Activated naive CD8-positive, alpha-beta T cell (primary cell): ENCODE results near the gene ARMC2.
A peak's percentile ranks its signal among the peaks of the same experiment; 100 is the strongest.

Source experiments
- H3K27ac Mint-ChIP-seq: one replicate; pipeline ENCODE4 v1.8.0; 2021; ENCODE audit warnings: mixed read lengths
- H3K27me3 Mint-ChIP-seq: one replicate; pipeline ENCODE4 v1.8.0; 2021; ENCODE audit warnings: mixed read lengths
- H3K36me3 Mint-ChIP-seq: one replicate; pipeline ENCODE4 v1.8.0; 2021; ENCODE audit warnings: mixed read lengths
- H3K4me1 Mint-ChIP-seq: one replicate; pipeline ENCODE4 v1.8.0; 2021; ENCODE audit warnings: low read depth, mixed read lengths
- H3K4me3 Mint-ChIP-seq: one replicate; pipeline ENCODE4 v1.8.0; 2021; ENCODE audit warnings: mild to moderate bottlenecking, mixed read lengths
- H3K9me3 Mint-ChIP-seq: one replicate; pipeline ENCODE4 v1.8.0; 2021; ENCODE audit warnings: low read depth, mixed read lengths

Gene ARMC2

GRCh38 chr6:108942556-108943492 lies 94.6 kb downstream of the ARMC2 start:
- H3K36me3 Mint-ChIP-seq = peaks cover 2% of the 10 kb centered on the region
- H3K27ac Mint-ChIP-seq = peak overlapping the region; percentile 93
- H3K4me1 Mint-ChIP-seq = peaks cover 53% of the 10 kb centered on the region
- H3K9me3 Mint-ChIP-seq = peaks cover 3% of the 10 kb centered on the region
- peak overlapping the region; percentile 81 for H3K4me3 Mint-ChIP-seq
- no peaks in the 10 kb centered on the region for H3K27me3 Mint-ChIP-seq

- H3K27ac Mint-ChIP-seq = no peak overlapping the region
- no peaks in the 10 kb centered on the region for H3K27me3 Mint-ChIP-seq
- H3K36me3 Mint-ChIP-seq = peaks cover 2% of the 10 kb centered on the region
- H3K4me1 Mint-ChIP-seq = peaks cover 53% of the 10 kb centered on the region
- H3K4me3 Mint-ChIP-seq = no peak overlapping the region
- peaks cover 3% of the 10 kb centered on the region for H3K9me3 Mint-ChIP-seq
Measured at GRCh38 chr6:108944071-108944470, 95.8 kb downstream of the ARMC2 start.

GRCh38 chr6:108944707-108945680 lies 96.8 kb downstream of the ARMC2 start:
- no peaks in the 10 kb centered on the region for H3K36me3 Mint-ChIP-seq
- H3K4me1 Mint-ChIP-seq = peaks cover 50% of the 10 kb centered on the region
- no peaks in the 10 kb centered on the region for H3K9me3 Mint-ChIP-seq
- H3K27ac Mint-ChIP-seq = no peak overlapping the region
- no peaks in the 10 kb centered on the region for H3K27me3 Mint-ChIP-seq
- H3K4me3 Mint-ChIP-seq = no peak overlapping the region

- H3K4me1 Mint-ChIP-seq = peaks cover 47% of the 10 kb centered on the region
- H3K27ac Mint-ChIP-seq = no peak overlapping the region
- no peaks in the 10 kb centered on the region for H3K9me3 Mint-ChIP-seq
- no peaks in the 10 kb centered on the region for H3K27me3 Mint-ChIP-seq
- H3K36me3 Mint-ChIP-seq = no peaks in the 10 kb centered on the region
- no peak overlapping the region for H3K4me3 Mint-ChIP-seq
Measured at GRCh38 chr6:108945681-108946159, 97.5 kb downstream of the ARMC2 start.

- Mint-ChIP-seq H3K36me3 (no peaks in the 10 kb centered on the region), H3K9me3 (no peaks in the 10 kb centered on the region), H3K27me3 (no peaks in the 10 kb centered on the region), H3K27ac (no peak overlapping the region), H3K4me3 (no peak overlapping the region), H3K4me1 (peaks cover 39% of the 10 kb centered on the region)
Measured at GRCh38 chr6:108946695-108947094, 98.5 kb downstream of the ARMC2 start.

GRCh38 chr6:108947114-108947854 lies 99.1 kb downstream of the ARMC2 start:
- Mint-ChIP-seq H3K27ac (no peak overlapping the region), H3K4me1 (peaks cover 34% of the 10 kb centered on the region), H3K27me3 (no peaks in the 10 kb centered on the region), H3K9me3 (no peaks in the 10 kb centered on the region), H3K36me3 (no peaks in the 10 kb centered on the region), H3K4me3 (no peak overlapping the region)

- Mint-ChIP-seq H3K27me3 (no peaks in the 10 kb centered on the region), H3K36me3 (no peaks in the 10 kb centered on the region), H3K27ac (no peak overlapping the region)
Measured at GRCh38 chr6:108948181-108948661, 100.0 kb downstream of the ARMC2 start.

GRCh38 chr6:108951351-108951953 lies 103.2 kb downstream of the ARMC2 start:
- Mint-ChIP-seq H3K27ac (no peak overlapping the region), H3K9me3 (no peaks in the 10 kb centered on the region), H3K4me3 (no peak overlapping the region), H3K27me3 (no peaks in the 10 kb centered on the region), H3K4me1 (peaks cover 6% of the 10 kb centered on the region), H3K36me3 (no peaks in the 10 kb centered on the region)

More at GRCh38 chr6:108948181-108948661, 100.0 kb downstream of the ARMC2 start:
- H3K9me3 Mint-ChIP-seq = no peaks in the 10 kb centered on the region
- peaks cover 25% of the 10 kb centered on the region for H3K4me1 Mint-ChIP-seq
- H3K4me3 Mint-ChIP-seq = no peak overlapping the region

- Mint-ChIP-seq H3K27me3 (no peaks in the 10 kb centered on the region), H3K36me3 (no peaks in the 10 kb centered on the region), H3K9me3 (no peaks in the 10 kb centered on the region), H3K4me3 (no peak overlapping the region), H3K4me1 (no peaks in the 10 kb centered on the region), H3K27ac (no peak overlapping the region)
Measured at GRCh38 chr6:108952776-108953486, 104.7 kb downstream of the ARMC2 start.

GRCh38 chr6:108953681-108954080 lies 105.5 kb downstream of the ARMC2 start:
- Mint-ChIP-seq H3K36me3 (no peaks in the 10 kb centered on the region), H3K27me3 (no peaks in the 10 kb centered on the region), H3K9me3 (no peaks in the 10 kb centered on the region), H3K27ac (no peak overlapping the region), H3K4me1 (no peaks in the 10 kb centered on the region), H3K4me3 (no peak overlapping the region)

GRCh38 chr6:108955329-108955949 lies 107.2 kb downstream of the ARMC2 start:
- H3K27ac Mint-ChIP-seq = no peak overlapping the region
- no peak overlapping the region for H3K4me3 Mint-ChIP-seq
- H3K27me3 Mint-ChIP-seq = no peaks in the 10 kb centered on the region
- H3K4me1 Mint-ChIP-seq = peaks cover 8% of the 10 kb centered on the region
- H3K9me3 Mint-ChIP-seq = no peaks in the 10 kb centered on the region
- peaks cover 2% of the 10 kb centered on the region for H3K36me3 Mint-ChIP-seq

- H3K4me3 Mint-ChIP-seq = no peak overlapping the region
- peaks cover 8% of the 10 kb centered on the region for H3K4me1 Mint-ChIP-seq
- H3K9me3 Mint-ChIP-seq = no peaks in the 10 kb centered on the region
- peak overlapping the region; percentile 34 for H3K27ac Mint-ChIP-seq
- no peaks in the 10 kb centered on the region for H3K27me3 Mint-ChIP-seq
- H3K36me3 Mint-ChIP-seq = peaks cover 6% of the 10 kb centered on the region
Measured at GRCh38 chr6:108957221-108957620, 109.0 kb downstream of the ARMC2 start.
